Stimulated activated CD4-positive, alpha-beta T cell treated with anti-CD3 and anti-CD28 coated beads, Interleukin-12 subunit alpha, Interleukin-12 subunit beta, amount 100 ng/mL, for 24 hours (primary cell): ENCODE data around the gene SCRN2.
A peak's percentile ranks its signal among the peaks of the same experiment; 100 is the strongest.

Experiments
- DNase-seq, 2 experiments: peaks; one replicate each; pipeline ENCODE4 v3.0.0-alpha.2; 2020; ENCODE audit warnings: low read depth in 2 of 2

Gene SCRN2

DNA sequence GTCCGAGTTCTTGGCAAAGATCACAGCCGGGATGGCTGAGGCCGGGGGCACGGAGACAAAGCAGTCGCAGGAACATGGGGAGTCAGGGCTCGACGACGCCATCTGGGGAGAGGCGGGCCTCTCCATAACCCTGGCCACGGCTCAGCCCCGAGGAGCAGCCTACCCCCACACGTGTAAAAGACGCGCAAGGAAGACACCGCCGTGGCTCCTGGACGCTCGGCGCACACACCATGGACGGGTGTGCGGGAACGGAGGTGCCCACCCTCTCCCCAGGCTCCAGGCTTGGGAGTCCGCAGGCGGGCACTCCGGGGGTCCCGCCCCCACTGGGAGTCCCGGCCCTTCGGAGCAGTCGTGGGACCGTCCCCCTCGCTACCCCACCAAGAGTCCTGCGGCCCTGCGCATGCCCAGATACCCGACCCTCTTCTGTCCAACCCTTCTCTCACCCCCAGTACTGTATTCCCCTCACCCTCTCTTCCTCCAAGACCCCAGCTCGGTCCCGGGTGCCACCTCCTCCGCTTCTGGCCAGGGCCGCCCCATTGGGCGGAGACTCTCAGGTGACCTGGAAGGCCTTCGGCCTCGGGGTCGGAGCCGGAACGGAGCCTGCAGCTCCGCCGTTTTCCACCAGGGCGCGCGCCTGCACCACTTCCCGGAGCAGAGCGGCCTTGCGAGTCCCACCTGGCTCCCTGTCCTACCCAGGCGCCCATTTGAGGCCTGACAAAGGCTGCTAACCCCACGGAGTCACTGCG lies at the start of gene SCRN2:
SCRN2 (minus strand) TSS at position 532 of the 746 bp plus-strand sequence; CDS start at position 102, 430 bp downstream.
- peak; percentile 78 to 89 for DNase-seq

DNA sequence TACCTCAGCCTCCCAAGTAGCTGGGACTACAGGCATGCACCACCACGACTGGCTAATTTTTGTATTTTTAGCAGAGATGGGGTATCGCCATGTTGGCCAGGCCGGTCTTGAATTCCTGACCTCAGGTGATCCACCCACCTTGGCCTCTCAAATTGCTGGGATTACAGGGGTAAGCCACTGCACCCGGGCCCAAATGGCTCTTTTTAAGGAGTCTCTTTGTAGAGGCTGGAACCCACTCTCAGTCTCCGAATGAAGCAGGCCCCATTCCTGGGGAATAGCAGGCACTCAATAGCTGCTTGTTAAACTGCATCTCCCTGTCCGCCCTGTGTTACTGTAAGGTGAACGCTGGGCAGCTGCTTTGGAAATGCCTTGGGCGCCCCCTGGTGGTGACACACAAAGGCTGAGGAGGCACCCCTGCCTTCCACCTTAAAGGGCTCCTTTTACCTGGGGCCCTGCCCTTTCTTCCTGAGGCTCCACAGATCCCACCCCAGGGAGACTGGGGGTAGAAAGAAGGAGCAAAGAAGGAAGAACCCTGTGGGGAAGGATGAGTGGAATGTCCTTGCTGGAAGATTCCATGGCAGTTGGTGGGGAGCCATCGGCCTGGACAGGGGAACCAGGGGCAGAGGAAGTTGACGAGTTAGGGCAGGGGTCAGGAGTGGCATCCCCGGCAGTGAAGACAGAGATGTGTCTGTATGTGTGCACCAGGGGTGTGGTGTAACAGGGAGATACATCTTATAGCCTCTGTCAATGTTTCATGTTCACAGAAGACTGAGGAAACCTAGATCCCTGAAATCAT lies 48.9 kb upstream of the SCRN2 start:
- DNase-seq, result peak; percentile 81 to 91

GRCh38 chr17:47888293-47888692 lies 47.2 kb upstream of the SCRN2 start:
- no peak for DNase-seq

DNA sequence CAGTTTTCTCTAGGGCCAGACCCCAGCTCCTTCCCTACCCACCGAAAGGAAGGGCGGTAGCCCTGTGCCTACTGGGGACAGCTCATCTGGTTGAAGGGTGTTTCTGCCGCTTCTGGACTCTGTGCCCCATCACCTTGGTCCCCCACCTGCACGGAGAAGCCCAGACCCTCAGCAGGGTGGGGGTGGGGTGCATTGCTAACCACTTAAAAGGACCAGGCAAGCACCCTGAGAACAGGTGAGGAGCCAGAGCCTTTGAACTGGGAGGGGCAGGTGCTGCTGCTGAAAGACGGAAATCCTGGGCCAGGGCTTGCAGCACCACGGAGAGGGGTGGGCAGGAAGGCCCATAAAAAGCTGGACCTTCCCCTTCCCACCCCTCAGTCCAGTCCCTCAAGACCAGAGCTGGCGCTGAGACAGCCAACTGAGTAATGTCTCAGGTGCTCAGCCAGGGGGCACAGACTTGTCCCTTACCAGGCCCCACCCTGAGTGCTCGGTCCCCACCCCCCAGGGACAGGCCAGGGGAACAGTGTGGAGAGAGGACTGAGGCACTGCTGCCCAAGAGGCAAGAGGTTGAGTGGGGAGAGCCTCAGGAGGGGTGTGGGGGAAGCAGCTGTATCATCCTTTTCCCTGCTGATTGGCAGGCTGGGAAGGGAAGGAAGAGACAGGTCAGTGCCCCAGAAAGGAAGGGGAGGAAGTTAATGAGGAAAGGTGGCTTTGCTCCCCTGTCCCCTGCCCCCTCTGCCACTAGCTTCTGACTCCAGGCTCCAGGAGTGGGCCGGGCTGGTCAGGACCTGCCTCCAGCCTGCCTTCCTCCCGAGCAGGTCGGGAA lies 44.0 kb upstream of the SCRN2 start:
- no peak for DNase-seq

- DNase-seq, result no peak
These were observed 43.3 kb upstream of the SCRN2 start for GRCh38 chr17:47884427-47884740.

- DNase-seq, result no peak
These were observed 42.7 kb upstream of the SCRN2 start for GRCh38 chr17:47883589-47884426.

DNA sequence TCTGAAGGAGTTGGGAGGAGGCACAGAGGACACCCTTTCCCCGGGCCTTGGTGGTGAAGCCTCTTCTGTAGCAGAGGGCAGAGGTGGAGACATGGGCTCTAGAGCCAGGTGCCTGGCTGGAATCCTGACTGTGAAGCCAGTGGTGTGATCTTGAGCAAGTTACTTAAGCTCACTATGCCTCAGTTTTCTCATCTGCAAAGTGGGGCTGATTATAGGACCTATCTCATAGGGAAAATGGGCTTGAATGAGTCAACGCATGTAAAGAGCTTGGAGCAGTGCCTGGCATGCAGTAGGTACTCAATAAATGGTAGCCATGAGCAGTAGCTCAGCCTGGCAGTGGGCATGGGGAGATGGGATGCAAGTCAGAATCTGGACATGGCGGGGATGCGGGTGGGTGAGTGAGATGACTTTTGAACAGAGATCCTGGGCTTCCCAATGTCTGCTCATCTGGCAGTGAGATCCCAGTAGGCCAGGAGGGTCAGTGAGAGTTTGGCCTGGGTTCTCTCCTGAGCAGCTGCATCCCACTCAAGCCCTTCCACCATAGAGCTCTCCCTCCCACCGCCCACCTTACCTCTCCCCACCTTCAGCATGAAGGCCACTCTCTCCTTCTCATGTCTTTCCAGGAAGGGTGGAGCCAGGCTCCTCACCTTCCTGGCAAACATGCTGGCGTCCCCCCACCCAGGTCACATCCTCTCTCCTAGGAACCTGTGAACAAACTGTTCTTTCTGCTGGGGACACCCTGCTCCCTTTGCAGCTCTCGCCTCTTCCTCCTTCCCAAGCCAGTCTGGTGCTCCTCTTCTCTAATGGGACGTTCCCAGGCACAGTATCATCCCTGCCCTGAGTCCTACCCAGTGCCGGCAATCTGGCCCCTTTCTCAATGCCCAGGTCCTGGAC lies 41.9 kb upstream of the SCRN2 start:
- no peak for DNase-seq

DNA sequence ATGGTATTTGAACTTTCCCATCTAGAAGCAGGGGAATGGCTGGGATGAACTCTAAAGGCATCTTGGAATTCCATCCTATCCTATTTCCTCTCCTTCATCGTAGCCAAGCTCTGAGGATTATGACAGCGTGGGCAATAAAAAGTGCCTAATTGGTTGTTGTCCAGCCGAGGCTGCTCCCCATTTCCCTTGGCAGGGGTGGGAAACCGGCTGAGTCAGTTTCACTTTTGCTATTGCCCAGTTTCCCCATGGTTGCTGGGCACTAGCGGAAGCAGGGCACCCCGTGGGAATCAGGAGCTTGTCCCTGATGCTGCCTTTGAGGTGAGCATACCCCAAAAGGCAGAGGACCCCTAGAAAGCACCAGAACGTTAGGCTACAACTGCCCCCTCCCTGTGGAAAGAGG lies 41.2 kb upstream of the SCRN2 start:
- DNase-seq, result no peak

GRCh38 chr17:47879776-47880454 lies 38.8 kb upstream of the SCRN2 start:
- DNase-seq, result no peak

DNA sequence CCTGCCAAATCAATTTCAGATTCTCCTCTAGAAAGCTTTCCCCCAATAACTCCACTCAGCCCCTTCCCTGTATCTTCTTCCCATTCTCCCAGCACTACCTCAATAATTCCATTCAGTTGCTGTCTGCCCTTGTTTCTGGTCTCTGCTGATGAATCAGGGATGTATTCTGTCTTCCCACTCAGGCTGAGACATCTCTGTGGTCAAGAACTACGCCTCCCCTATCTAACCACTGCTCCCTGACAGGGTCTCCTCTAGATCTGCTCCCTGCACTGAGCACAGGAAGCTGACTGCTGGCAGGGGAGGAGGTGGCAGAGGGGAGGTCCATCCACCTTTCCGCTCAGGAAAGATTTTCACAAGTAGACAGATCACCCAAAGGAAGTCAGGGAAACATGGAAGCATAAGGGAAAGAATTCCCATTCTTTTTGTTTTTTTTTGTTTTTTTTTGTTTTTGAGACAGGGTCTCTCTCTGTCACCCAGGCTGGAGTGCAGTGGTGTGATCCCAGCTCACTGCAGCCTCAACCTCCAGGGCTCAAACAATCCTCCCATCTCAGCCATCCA lies 38.0 kb upstream of the SCRN2 start:
- DNase-seq, result no peak

DNA sequence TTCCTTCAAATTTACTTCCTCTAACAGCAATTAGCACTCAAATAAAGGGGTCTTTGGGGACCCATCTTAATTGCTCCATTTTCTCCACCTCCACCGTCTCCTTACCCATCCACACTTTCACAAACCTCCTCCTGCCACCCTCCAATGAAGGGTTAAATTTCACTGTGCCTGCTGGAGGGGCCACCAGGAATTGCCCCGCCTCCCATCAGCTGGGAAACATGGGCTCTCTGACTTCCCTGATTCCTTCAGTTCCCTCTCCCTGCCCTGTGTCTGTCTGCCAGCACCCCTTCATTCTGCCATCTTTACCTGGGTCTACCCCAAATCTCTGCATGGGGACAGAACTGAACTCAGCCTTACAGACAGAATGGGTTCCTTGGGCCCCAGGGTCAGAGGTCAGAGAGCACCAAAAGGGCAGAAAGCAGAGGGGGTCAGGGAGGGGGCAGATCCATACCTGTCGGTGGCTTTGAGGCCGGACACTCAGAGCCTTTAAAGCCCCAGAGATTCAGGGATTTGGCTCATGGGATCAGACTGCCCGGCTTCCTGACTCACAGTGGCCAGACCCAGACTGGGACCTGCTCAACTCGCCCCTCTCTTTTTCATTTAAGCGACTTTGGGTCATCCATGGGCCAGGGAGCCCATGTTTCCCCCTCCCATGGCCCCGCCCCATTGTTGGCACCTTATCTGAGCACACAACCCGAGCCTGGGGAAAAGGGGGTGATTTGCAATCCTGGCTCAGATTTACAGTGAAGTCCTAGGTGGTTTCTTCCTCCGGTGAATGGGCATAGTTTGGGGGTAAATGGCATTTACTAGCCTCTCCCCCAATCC lies 37.3 kb upstream of the SCRN2 start:
- no peak for DNase-seq

GRCh38 chr17:47877368-47878034 lies 36.4 kb upstream of the SCRN2 start:
- DNase-seq, result no peak

- DNase-seq, result no peak
These were observed 34.2 kb upstream of the SCRN2 start for GRCh38 chr17:47875011-47875985.

DNA sequence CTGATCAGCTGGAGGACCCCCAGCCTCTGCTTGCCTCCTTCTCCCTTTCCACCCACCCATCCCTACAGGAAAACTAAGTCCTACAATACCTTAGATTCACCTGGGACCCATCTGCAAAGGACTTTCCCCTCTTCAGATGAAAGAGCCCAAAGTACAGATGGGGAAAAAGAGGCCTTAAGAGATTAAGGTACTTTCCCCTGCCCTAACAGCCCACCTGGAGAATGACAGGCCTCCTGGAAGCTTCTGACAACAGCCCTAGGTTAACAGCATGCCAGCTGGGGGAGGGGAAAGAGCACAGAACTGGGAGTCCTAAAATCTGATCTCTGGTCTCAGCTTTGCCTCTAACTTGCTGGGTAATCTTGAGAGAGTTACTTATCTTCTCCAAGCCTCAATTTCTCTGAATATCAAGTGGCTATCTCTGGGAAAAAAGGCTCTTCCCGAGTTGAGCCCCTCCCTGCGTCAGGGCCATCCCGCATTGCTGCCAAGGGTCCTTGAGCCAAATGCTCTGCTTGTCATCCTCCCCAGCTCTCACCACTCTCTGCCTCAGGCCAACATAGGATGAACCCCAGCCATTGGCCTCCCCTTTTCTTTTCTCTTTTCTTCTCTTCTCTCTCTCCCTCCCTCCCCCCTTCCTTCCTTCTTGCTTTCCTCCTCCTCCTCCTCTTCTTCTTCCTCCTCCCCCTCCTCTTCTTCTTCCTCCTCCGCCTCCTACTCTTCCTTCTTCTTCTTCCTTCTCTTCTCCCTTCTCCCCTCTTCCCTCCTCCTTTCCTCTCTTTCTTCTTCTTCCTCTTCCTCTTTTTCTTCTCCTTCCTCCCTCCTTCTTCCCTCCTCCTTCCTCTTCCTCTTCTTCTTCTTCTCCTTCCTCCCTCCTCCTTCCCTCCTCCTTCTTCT lies 32.4 kb upstream of the SCRN2 start:
- no peak for DNase-seq

DNA sequence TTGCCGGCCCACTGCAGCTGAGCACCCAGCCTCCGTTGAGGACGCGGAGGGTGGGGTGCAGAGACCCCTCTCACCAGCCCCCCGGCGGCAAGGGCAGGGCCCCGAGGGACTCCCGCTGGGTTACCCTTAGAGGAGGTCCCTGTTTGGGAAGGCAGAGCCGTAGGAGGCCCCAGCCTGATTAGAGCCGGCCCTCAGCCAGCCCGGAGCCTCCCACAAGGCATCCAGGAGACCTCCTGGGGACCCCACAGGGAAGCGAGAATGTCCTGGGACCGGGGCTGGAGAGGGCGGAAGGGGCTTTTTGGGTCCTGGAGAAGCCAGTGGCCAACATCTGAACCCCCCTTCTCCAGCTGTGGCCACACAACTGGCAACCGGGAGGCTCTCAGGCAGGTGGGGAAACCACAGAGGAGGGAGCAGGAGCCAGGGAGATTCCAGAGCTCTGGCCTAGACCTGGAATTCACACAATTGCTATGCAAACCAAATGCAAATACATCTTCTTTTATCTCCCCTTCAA lies 31.6 kb upstream of the SCRN2 start:
- no peak for DNase-seq
